ENCODE results near the gene MACROD1. TPM values are rescaled to one million over a fixed set of nuclear protein-coding genes. Genes with fewer than 3 reads are reported as not detected.

Gene MACROD1
- total RNA-seq, 2 experiments from 2014 or later: 6.0 to 6.3 TPM

- CTCF ChIA-PET: no interaction called here
Measured at GRCh38 chr11:64161037-64161436, 4.9 kb downstream of the MACROD1 start.

GRCh38 chr11:64157631-64158394, 8.1 kb downstream of the MACROD1 start:
- Mint-ChIP-seq H3K27ac (no peak overlapping the region), H3K9me3 (no peaks in the 10 kb centered on the region), H3K4me3 (no peak overlapping the region), H3K27me3 (no peaks in the 10 kb centered on the region), H3K4me1 (ENCODE audit: low read depth) (no peaks in the 10 kb centered on the region), H3K36me3 (ENCODE audit: low read depth) (no peaks in the 10 kb centered on the region)
- ChIA-PET CTCF (no interaction called here), POLR2A (no interaction called here)
- Histone ChIP-seq H3K36me3 (ENCODE audit: insufficient read depth, low read length) (peaks cover 2% of the 10 kb centered on the region), H3K27me3 (ENCODE audit: control insufficient read depth in 1 of 2, insufficient read depth in 2 of 2, low read length in 2 of 2) (no peaks in the 10 kb centered on the region), H3K4me3 (ENCODE audit: low read length) (no peak overlapping the region), H3K27ac (ENCODE audit: low read depth in 1 of 2, low read length in 2 of 2) (no peak overlapping the region), H3K9me3 (ENCODE audit: control insufficient read depth in 1 of 2, insufficient read depth in 1 of 2, low read length in 2 of 2) (no peaks in the 10 kb centered on the region), H3K4me1 (ENCODE audit: insufficient read depth, low read length) (peaks cover 6% of the 10 kb centered on the region)
- no peak for DNase-seq
- TF ChIP-seq, protein P1, sequence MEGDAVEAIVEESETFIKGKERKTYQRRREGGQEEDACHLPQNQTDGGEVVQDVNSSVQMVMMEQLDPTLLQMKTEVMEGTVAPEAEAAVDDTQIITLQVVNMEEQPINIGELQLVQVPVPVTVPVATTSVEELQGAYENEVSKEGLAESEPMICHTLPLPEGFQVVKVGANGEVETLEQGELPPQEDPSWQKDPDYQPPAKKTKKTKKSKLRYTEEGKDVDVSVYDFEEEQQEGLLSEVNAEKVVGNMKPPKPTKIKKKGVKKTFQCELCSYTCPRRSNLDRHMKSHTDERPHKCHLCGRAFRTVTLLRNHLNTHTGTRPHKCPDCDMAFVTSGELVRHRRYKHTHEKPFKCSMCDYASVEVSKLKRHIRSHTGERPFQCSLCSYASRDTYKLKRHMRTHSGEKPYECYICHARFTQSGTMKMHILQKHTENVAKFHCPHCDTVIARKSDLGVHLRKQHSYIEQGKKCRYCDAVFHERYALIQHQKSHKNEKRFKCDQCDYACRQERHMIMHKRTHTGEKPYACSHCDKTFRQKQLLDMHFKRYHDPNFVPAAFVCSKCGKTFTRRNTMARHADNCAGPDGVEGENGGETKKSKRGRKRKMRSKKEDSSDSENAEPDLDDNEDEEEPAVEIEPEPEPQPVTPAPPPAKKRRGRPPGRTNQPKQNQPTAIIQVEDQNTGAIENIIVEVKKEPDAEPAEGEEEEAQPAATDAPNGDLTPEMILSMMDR (IDR thresholded peaks at IDR 0.05): no peak
- intact Hi-C loops (cut with DNase I, micrococcal nuclease): no loop called here
- ATAC-seq (ENCODE audit: poor library complexity): no peak

More at GRCh38 chr11:64161037-64161436, 4.9 kb downstream of the MACROD1 start:
- peaks cover 2% of the 10 kb centered on the region for H3K36me3 ChIP-seq (ENCODE audit: insufficient read depth, low read length)
- no peaks in the 10 kb centered on the region for H3K36me3 Mint-ChIP-seq (ENCODE audit: low read depth)
- H3K27me3 ChIP-seq (ENCODE audit: control insufficient read depth in 1 of 2, insufficient read depth in 2 of 2, low read length in 2 of 2): no peaks in the 10 kb centered on the region
- H3K4me3 ChIP-seq (ENCODE audit: low read length): no peak overlapping the region
- H3K27me3 Mint-ChIP-seq: no peaks in the 10 kb centered on the region
- POLR2A ChIA-PET: no interaction called here
- no peak for ATAC-seq (ENCODE audit: poor library complexity)
- no peak for DNase-seq
- H3K4me1 Mint-ChIP-seq (ENCODE audit: low read depth): peaks cover 4% of the 10 kb centered on the region
- no peak overlapping the region for H3K4me3 Mint-ChIP-seq
- no peak overlapping the region for H3K27ac ChIP-seq (ENCODE audit: low read depth in 1 of 2, low read length in 2 of 2)
- H3K4me1 ChIP-seq (ENCODE audit: insufficient read depth, low read length): peaks cover 11% of the 10 kb centered on the region
- TF ChIP-seq, protein P1 (IDR thresholded peaks at IDR 0.05): no peak
- no peaks in the 10 kb centered on the region for H3K9me3 Mint-ChIP-seq
- intact Hi-C loops (cut with DNase I, micrococcal nuclease): loop anchor here in 1 of 2 experiments (10.0 kb wide), 1 partner anchor 486 kb away; the partner anchor contains the start of gene ATL3
- H3K27ac Mint-ChIP-seq: no peak overlapping the region
- H3K9me3 ChIP-seq (ENCODE audit: control insufficient read depth in 1 of 2, insufficient read depth in 1 of 2, low read length in 2 of 2): no peaks in the 10 kb centered on the region

- intact Hi-C loops (cut with DNase I, micrococcal nuclease): no loop called here
- Histone ChIP-seq H3K27ac (ENCODE audit: low read depth in 1 of 2, low read length in 2 of 2) (no peak overlapping the region), H3K27me3 (ENCODE audit: control insufficient read depth in 1 of 2, insufficient read depth in 2 of 2, low read length in 2 of 2) (no peaks in the 10 kb centered on the region), H3K4me3 (ENCODE audit: low read length) (no peak overlapping the region), H3K4me1 (ENCODE audit: insufficient read depth, low read length) (peaks cover 8% of the 10 kb centered on the region), H3K36me3 (ENCODE audit: insufficient read depth, low read length) (peaks cover 2% of the 10 kb centered on the region), H3K9me3 (ENCODE audit: control insufficient read depth in 1 of 2, insufficient read depth in 1 of 2, low read length in 2 of 2) (no peaks in the 10 kb centered on the region)
- no peaks in the 10 kb centered on the region for H3K4me1 Mint-ChIP-seq (ENCODE audit: low read depth)
- ATAC-seq (ENCODE audit: poor library complexity) (no peak), DNase-seq (no peak)
- H3K36me3 Mint-ChIP-seq (ENCODE audit: low read depth): no peaks in the 10 kb centered on the region
- no peaks in the 10 kb centered on the region for H3K9me3 Mint-ChIP-seq
- no peaks in the 10 kb centered on the region for H3K27me3 Mint-ChIP-seq
- no peak overlapping the region for H3K4me3 Mint-ChIP-seq
- ChIA-PET POLR2A (no interaction called here), CTCF (no interaction called here)
- H3K27ac Mint-ChIP-seq: no peak overlapping the region
- TF ChIP-seq, protein P1 (IDR thresholded peaks at IDR 0.05): no peak
Measured at GRCh38 chr11:64156235-64157011, 9.5 kb downstream of the MACROD1 start.
